Mucosa of gallbladder (tissue), 1 donor: ENCODE results near the gene TANGO6. TPM values are rescaled to one million over a fixed set of nuclear protein-coding genes. Genes with fewer than 3 reads are reported as not detected.

Experiments
- DNase-seq: peaks from one replicate; pipeline ENCODE4 v3.0.0-alpha.2; 2020; ENCODE audit warnings: low spot score
- total RNA-seq: library from RNA; stranded (reverse); gene quantifications from one replicate; pipeline ENCODE4 v1.2.1, GENCODE V29; 2021
- donor health status: DM: no; HTN: no; CAD: no.

TANGO6 gene
- total RNA-seq, 1 donor from 2014 or later: 11.0 TPM

- DNase-seq: no peak
These were observed 65.9 kb downstream of the TANGO6 start for GRCh38 chr16:68909099-68909733.

GRCh38 chr16:68910051-68910450, 66.7 kb downstream of the TANGO6 start:
- no peak for DNase-seq

GRCh38 chr16:68915589-68915988, 72.3 kb downstream of the TANGO6 start:
- no peak for DNase-seq

- no peak for DNase-seq
These were observed 74.2 kb downstream of the TANGO6 start for GRCh38 chr16:68917541-68917940.

GRCh38 chr16:68920349-68920748, 77.0 kb downstream of the TANGO6 start:
- no peak for DNase-seq

GRCh38 chr16:68921637-68922036, 78.3 kb downstream of the TANGO6 start:
- peak; percentile 49 for DNase-seq

- DNase-seq: no peak
These were observed 79.8 kb downstream of the TANGO6 start for GRCh38 chr16:68923116-68923515.

- DNase-seq: no peak
These were observed 83.7 kb downstream of the TANGO6 start for GRCh38 chr16:68927018-68927417.

GRCh38 chr16:68931196-68931595, 87.9 kb downstream of the TANGO6 start:
- DNase-seq: no peak

GRCh38 chr16:68934402-68934801, 91.1 kb downstream of the TANGO6 start:
- DNase-seq: no peak

- DNase-seq: no peak
These were observed 91.7 kb downstream of the TANGO6 start for GRCh38 chr16:68935008-68935407.

GRCh38 chr16:68936736-68937631, 93.7 kb downstream of the TANGO6 start:
- no peak for DNase-seq

- no peak for DNase-seq
These were observed 96.5 kb downstream of the TANGO6 start for GRCh38 chr16:68939692-68940320.

- no peak for DNase-seq
These were observed 97.5 kb downstream of the TANGO6 start for GRCh38 chr16:68940816-68941215.

- no peak for DNase-seq
These were observed 100.6 kb downstream of the TANGO6 start for GRCh38 chr16:68943961-68944360.

GRCh38 chr16:68948230-68948910, 105.0 kb downstream of the TANGO6 start:
- no peak for DNase-seq

- no peak for DNase-seq
These were observed 108.9 kb downstream of the TANGO6 start for GRCh38 chr16:68951991-68952877.

GRCh38 chr16:68954911-68955635, 111.7 kb downstream of the TANGO6 start:
- no peak for DNase-seq

- DNase-seq: no peak
These were observed 117.6 kb downstream of the TANGO6 start for GRCh38 chr16:68960910-68961309.

- DNase-seq: no peak
These were observed 118.6 kb downstream of the TANGO6 start for GRCh38 chr16:68961778-68962402.
